HL-60/S4 treated with retinoic acid at 250 ng/mL for 4 days and 3 days (cell line): ENCODE data around the gene TLR8.
"Not testable (repeated sequence)": the region's sequence is repeated elsewhere in the genome, so short reads cannot be mapped to it uniquely, and the experiment has no call there.

Source experiments
- in situ Hi-C: fragments of 300-500 bp; cut with MboI; formaldehyde crosslinking; loops from 2 replicates; pipeline ENCODE4 v1.7.0; 2022; ENCODE audit warnings: low sequenced_read_pairs

TLR8 gene

DNA sequence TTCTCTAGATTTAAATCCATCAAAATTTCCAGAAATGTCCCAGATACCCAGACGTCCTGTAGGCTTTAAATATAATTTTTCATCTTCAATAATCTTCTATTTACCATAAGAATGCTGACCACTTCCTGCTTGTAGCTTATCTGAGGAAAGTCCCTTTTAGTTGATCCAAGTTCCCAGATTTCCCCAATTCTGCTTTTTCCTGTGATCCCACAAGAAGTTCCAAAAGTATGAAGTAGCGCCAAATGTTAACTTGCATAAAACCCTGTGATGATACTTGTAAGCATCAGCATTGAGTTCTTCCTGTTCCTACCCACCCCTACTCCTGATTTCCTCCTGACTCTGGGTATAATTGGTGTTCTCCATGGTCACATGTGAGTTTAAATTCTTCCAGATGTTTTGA is 10.6 kb upstream of the TLR8 start:
- in situ Hi-C loops, result no loop called here

DNA sequence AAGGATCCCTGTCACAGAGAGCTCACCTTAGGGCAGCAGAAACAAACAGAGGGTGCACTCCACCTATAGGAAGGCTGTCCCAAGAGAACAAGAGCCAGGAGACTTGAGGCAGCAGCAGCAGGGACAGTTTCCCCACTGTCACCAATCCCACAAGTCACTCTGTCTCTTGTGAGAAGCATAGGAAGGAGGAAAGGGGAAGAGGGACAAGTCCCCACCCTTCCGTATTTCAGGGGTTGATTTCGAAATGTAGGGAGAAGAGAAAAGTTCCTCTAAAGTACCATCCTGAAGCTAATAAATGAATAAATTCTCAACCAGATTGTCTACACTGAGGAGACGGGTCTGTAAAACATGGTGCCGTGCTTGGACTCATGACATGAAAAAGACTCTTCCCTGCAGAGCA is 9.5 kb upstream of the TLR8 start:
- in situ Hi-C loops, result no loop called here

DNA sequence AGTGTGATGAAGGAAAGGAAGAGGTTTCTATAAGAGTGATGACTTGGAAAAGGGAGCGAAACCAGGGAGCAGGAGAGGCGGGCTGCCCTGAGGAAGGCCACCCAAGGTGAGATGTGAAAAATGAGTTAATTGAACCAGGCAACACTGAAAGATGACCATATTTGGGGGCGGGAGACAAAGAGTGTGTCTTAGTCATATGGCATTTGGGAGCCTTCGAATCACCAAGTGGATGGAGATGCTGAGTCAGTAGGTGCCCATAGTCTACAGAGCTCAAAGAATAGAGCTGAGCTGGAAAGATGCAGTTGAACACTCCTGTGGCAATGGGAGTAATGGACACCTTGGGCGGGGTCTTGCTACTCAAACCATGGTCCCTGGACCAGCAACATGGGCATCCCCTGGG is 8.3 kb upstream of the TLR8 start:
- in situ Hi-C loops, result no loop called here

DNA sequence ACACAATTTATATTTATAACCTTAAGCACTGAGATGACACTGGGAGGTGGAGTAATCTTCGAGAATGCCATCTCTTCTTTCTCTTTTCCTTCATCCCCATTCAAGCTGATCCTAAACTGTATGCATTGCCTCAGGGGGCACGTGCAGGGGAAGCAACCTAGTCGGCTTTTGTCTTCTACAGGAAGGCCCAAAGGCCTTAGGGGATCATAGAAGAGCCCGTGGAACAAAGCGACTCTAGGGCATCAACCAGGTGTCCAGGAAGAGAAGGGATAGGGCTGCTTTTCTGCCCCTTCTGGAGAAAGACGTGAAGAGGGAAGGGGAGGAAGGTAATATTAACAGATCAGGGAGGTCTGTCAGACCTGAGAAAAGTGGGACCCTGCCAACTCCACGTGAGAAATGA is 6.9 kb upstream of the TLR8 start:
- in situ Hi-C loops, result no loop called here

DNA sequence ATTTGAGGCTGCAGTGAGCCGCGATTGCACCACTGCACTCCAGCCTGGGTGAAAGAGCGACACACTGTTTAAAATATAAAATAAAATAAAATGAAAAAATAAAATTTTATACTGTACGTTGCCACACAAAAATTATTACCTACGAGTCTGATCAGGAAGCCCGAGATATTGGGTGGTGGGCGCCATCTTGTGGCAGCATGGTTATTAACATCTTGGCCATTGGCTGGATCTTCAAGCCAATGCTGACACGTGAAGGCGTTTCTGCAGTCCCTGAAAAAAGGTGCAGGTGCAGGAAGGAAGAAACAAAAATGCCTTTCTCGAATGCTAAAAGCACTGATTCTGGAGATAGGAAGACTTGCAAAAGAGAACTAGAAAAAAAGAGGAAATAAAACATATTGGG is 4.9 kb upstream of the TLR8 start:
- in situ Hi-C loops, result no loop called here

DNA sequence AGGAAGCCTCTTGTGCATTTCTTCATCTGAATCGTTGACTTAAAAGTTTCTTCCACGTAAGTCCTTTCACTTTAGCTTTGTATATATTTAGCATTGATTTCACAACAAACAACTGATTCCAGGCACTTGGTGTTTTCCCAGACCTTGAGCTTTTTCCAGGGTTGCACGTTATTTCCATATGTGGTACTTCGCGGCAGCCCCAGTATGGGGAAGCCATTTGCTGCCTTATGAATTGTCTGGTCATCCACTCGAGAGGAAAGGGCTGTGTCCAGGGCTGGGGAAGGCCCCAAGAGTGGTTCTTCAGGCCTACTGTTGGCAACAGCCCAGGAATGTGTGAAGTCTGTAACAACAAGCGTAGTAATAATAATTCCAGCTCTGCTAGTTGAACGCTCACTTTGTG is 2.8 kb upstream of the TLR8 start:
- in situ Hi-C loops, result no loop called here

DNA sequence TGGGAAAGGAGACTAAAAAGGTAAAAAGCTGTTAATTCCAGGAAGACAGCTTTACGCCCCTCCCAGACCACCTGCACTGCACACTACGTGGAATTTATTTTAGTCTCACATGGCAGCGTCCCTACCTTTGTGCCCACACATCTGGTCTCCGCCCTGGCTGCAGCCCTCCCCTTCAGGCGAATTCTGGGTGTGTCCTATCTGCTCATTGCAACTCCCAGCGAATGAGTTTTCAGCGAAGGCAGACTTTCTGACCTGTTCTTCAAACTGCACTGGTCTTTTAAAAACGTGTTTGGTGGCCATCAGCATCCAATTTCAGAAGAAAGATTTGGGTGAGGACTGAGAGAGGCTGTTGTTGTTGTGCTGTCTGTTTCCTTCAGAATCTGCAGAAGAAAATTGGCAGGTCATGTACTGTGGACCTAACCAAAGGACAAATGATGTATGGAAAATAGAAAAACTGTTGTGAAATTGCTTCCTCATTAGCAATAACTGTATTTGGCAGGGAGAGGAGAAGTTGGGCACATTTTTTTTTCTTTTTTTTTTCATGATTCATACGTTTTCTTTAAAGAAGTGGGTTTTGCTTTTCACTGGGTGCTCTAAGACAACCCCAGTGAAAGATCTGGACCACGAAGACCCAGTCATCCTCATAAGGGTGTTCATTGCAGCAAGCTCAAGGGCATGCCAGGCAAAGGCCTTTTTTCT is 4.2 kb downstream of the TLR8 start:
- in situ Hi-C loops, result no loop called here

DNA sequence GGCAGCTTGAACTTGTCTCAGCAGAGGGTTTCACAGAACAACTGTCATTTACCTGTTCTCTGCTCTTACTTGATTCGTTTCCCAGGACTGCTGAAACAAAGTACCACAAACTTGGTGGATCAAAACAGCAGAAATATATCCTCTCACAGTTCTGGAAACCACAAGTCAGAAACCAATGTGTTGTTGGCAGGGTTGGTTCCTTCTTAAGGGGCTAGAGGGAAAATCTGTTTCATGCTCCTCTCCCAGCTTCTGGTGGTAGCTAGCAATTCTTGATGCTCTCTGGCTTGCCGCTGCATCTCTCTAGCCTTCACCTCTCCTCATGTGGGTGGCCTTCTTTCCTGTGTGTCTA is 4.7 kb downstream of the TLR8 start:
- in situ Hi-C loops, result no loop called here

DNA sequence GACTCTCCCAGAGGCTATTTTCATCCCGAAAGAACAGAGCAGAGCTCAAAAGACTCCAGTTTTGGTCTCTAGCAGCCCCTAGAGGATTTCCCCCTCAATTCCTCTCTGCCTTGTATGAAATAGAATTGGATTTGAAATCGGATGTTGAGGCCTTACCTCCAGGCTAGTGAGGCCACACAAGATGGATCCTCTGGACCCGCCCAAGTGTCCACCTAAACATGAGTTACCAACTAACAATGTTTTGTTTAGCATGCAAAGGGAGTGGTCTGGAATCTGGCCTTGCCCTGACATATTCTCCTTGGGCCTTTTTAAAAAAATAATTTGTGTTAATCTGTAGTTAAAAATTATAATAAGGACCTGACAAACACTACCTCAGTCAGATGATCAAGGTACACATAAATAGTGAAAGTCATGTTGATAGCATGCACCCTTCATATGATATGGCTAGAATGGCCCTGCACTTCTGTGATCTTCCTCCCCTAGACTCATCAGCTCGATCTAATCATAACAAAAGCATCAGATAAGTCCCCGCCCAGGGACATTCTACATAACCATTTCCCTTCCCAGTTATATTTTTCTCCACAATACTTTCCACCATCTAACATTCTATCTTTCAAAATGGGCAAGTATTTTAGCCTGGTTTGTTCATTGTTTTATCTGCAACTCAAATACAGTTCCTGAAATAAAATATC is 6.5 kb downstream of the TLR8 start:
- in situ Hi-C loops, result no loop called here

DNA sequence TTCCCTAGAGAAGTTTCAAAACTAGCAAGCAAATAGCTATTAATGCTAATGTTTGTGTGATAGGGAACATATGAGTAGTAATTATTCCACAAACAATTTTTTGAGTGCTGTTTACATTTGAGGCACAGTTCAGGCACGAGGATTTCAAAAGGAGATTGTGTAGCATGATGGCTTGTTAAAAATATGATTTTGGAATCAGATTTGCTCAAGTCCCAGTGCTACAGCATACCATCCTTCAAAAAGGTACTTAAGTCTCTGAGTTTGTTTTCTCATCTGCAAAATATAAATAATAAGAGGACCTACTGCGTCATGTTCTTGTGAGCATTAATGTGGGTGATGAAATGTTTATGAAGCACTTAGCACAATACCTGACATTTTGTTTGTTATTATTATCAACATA is 11.3 kb downstream of the TLR8 start:
- in situ Hi-C loops, result no loop called here

DNA sequence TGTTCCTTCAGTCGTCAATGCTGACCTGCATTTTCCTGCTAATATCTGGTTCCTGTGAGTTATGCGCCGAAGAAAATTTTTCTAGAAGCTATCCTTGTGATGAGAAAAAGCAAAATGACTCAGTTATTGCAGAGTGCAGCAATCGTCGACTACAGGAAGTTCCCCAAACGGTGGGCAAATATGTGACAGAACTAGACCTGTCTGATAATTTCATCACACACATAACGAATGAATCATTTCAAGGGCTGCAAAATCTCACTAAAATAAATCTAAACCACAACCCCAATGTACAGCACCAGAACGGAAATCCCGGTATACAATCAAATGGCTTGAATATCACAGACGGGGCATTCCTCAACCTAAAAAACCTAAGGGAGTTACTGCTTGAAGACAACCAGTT is 12.6 kb downstream of the TLR8 start:
- in situ Hi-C loops, result no loop called here

DNA sequence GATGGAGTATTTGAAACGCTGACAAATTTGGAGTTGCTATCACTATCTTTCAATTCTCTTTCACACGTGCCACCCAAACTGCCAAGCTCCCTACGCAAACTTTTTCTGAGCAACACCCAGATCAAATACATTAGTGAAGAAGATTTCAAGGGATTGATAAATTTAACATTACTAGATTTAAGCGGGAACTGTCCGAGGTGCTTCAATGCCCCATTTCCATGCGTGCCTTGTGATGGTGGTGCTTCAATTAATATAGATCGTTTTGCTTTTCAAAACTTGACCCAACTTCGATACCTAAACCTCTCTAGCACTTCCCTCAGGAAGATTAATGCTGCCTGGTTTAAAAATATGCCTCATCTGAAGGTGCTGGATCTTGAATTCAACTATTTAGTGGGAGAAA is 13.2 kb downstream of the TLR8 start:
- in situ Hi-C loops, result no loop called here

DNA sequence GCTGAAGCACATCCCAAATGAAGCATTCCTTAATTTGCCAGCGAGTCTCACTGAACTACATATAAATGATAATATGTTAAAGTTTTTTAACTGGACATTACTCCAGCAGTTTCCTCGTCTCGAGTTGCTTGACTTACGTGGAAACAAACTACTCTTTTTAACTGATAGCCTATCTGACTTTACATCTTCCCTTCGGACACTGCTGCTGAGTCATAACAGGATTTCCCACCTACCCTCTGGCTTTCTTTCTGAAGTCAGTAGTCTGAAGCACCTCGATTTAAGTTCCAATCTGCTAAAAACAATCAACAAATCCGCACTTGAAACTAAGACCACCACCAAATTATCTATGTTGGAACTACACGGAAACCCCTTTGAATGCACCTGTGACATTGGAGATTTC is 14.6 kb downstream of the TLR8 start:
- in situ Hi-C loops, result no loop called here

DNA sequence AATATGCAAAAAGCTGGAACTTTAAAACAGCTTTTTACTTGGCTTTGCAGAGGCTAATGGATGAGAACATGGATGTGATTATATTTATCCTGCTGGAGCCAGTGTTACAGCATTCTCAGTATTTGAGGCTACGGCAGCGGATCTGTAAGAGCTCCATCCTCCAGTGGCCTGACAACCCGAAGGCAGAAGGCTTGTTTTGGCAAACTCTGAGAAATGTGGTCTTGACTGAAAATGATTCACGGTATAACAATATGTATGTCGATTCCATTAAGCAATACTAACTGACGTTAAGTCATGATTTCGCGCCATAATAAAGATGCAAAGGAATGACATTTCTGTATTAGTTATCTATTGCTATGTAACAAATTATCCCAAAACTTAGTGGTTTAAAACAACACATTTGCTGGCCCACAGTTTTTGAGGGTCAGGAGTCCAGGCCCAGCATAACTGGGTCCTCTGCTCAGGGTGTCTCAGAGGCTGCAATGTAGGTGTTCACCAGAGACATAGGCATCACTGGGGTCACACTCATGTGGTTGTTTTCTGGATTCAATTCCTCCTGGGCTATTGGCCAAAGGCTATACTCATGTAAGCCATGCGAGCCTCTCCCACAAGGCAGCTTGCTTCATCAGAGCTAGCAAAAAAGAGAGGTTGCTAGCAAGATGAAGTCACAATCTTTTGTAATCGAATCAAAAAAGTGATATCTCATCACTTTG is 15.6 kb downstream of the TLR8 start:
- in situ Hi-C loops, result no loop called here

DNA sequence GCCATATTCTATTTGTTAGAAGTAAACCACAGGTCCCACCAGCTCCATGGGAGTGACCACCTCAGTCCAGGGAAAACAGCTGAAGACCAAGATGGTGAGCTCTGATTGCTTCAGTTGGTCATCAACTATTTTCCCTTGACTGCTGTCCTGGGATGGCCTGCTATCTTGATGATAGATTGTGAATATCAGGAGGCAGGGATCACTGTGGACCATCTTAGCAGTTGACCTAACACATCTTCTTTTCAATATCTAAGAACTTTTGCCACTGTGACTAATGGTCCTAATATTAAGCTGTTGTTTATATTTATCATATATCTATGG is 16.1 kb downstream of the TLR8 start:
- in situ Hi-C loops, result no loop called here

DNA sequence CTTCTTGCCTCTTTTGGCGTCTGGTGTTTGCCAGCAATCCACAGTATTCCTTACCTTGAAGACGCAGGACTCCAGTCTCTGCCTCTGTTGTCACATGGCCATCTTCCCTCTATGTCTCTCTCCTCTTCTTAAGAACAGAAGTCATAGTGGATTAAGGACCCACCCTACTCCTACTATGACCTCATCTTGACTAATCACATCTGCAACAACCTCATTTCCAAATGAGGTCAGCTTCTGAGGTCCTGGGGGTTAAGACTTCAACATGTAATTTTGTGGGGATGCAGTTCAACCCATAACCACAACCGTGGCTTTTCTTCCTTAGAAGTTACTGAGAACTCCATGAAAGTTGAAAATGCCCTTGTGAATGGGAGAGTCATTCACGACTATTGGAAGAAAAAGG is 23.3 kb downstream of the TLR8 start:
- in situ Hi-C loops, result no loop called here

DNA sequence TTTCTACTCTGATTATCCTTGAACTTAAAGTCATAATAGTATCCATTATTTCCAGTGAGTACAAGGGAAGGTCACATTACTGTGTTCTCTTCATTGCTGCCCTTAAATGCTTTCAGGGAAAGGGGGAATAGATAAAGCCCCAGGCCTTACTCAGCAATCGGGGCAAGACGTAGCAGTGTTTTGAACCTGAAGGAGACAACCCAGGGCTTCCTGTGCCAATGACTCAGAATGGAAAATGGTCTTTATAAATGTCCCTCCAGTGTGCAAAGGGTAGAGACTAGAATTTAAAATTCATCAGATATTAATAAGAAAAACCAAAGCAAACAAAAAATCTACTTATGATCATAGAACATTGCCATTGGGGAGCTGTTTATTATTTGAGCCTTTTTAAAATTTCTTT is 23.7 kb downstream of the TLR8 start:
- in situ Hi-C loops, result no loop called here

DNA sequence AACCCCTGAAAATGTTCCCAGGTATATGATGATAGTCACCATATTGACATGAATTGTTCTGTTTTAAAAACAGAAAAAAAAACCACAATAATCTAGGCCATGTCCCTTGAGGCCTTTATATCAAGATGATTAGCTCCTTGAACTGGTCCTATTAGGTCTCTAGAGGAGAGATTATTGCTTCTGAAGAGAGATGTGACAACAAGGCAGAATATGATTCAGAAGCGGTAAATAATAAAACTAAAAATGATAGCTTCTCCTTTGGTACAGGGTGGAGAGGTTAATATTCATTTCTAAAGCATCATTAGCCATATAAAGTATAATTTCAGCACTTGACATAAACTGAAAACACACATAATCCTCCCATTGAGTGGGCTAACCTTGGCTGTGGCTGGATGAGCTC is 25.8 kb downstream of the TLR8 start:
- in situ Hi-C loops, result no loop called here

DNA sequence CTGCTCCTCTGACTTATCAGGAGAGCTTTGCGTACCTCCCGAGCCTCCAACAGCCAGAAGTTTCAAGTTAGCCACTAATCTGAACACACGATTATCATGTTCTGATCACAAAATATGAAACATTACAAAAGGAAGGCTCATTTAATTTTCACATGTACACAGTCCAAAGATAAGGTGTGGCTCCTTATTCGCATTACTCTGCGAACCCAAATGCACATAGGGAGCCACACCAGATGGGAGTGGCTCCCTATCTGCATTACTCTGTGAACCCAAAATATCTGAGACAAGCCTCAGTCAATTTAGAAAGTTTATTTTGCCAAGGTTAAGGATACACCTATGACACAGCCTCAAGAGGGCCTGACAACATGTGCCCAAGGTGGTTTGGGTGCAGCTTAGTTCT is 28.4 kb downstream of the TLR8 start:
- in situ Hi-C loops, result no loop called here

DNA sequence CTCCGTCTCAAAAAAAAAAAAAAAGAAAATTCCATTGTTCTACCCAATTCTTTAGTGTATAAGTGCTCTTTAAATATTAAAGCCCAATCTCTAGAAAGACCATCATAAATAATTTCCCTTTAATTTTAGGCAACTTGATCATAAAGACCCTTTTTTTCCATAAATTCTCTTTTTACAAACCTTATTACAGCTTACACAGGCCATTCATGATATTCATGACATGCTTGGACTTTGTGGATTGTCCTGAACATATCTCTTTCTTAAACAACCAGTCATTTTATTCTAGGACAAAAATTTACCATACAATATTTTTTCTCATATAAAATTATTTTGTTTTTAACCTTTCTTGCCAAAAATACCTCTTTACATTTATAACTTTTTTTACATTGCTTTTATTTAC is 30.5 kb downstream of the TLR8 start:
- in situ Hi-C loops, result no loop called here

DNA sequence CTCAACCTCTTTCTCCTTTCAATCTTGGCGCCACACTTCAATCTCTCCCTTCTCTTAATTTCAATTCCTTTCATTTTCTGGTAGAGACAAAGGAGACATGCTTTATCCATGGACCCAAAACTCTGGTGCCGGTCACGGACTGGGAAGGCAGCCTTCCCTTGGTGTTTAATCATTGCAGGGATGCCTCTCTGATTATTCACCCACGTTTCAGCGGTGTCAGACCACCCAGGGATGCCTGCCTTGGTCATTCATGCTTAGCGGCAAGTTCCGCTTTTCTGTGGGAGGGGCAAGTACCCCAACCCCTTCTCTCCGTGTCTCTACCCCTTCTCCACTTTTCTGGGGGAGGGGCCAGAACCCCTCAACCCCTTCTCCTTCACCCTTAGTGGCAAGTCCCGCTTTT is 34.1 kb downstream of the TLR8 start:
- in situ Hi-C loops, result not testable (repeated sequence)

DNA sequence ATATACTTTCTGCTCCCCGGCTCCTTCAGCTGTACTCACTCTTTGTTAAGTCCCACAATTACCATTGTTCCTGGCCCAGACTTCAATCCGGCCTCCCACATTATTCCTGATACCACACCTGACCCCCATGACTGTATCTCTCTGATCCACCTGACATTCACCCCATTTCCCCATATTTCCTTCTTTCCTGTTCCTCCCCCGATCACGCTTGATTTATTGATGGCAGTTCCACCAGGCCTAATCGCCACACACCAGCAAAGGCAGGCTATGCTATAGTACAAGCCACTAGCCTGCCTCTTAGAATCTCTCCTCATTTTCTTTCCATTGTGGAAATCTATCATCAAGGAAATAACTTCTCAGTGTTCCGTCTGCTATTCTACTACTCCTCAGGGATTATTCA is 37.2 kb downstream of the TLR8 start:
- in situ Hi-C loops, result not testable (repeated sequence)

DNA sequence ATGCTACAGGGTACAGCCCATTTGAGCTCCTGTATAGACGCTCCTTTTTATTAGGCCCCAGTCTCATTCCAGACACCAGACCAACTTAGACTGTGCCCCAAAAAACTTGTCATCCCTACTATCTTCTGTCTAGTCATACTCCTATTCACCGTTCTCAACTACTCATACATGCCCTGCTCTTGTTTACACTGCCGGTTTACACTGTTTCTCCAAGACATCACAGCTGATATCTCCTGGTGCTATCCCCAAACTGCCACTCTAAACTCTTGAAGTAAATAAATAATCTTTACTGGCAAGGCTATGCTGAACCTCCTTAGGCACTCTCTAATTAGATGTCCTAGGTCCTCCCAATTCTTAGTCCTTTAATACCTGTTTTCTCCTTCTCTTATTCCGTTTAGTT is 38.0 kb downstream of the TLR8 start:
- in situ Hi-C loops, result not testable (repeated sequence)
